GM15510 (cell line): Measurements from ENCODE around the gene ADAT1.
A peak's percentile ranks its signal among the peaks of the same experiment; 100 is the strongest.

ENCODE experiments used
- POLR2A ChIP-seq: IDR thresholded peaks from 3 replicates; pipeline ENCODE4 v1.6.1; 2011; ENCODE audit warnings: borderline replicate concordance; ENCODE audit not compliant: insufficient read length; ENCODE audit errors: extremely low read depth

The ADAT1 gene

GRCh38 chr16:75567911-75568310 is 55.2 kb downstream of the ADAT1 start:
- no peak for TF ChIP-seq POLR2A

- no peak for TF ChIP-seq POLR2A
Measured at GRCh38 chr16:75566758-75567255, 56.3 kb downstream of the ADAT1 start.

GRCh38 chr16:75566040-75566757 is 56.9 kb downstream of the ADAT1 start, which contains the start of gene GABARAPL2:
TSS of gene GABARAPL2 (plus strand) at chr16:75566379. CDS start at chr16:75566487, 108 bp downstream.
- TF ChIP-seq POLR2A, result peak; percentile 65

GRCh38 chr16:75565640-75566039 is 57.4 kb downstream of the ADAT1 start:
- TF ChIP-seq POLR2A, result no peak

GRCh38 chr16:75559564-75560372 is 63.3 kb downstream of the ADAT1 start:
- TF ChIP-seq POLR2A, result no peak

GRCh38 chr16:75558846-75559401 is 64.2 kb downstream of the ADAT1 start:
- no peak for TF ChIP-seq POLR2A

GRCh38 chr16:75556431-75556950 is 66.6 kb downstream of the ADAT1 start:
- no peak for TF ChIP-seq POLR2A

GRCh38 chr16:75555707-75556430 is 67.2 kb downstream of the ADAT1 start, which contains the start of gene TMEM231:
TSS of gene TMEM231 (minus strand) at chr16:75556252. CDS start at chr16:75556209, 43 bp downstream.
- peak; percentile 50 for TF ChIP-seq POLR2A

- peak; percentile 19 for TF ChIP-seq POLR2A
Measured at GRCh38 chr16:75555213-75555706, 67.8 kb downstream of the ADAT1 start.

- TF ChIP-seq POLR2A, result no peak
Measured at GRCh38 chr16:75552951-75553350, 70.1 kb downstream of the ADAT1 start.

GRCh38 chr16:75550211-75550662 is 72.8 kb downstream of the ADAT1 start:
- no peak for TF ChIP-seq POLR2A
